NCI-H2227 (cell line): ENCODE measurements around the gene CGREF1.
A peak's percentile ranks its signal among the peaks of the same experiment; 100 is the strongest.

Experiments used
- DNase-seq: peaks from one replicate; lab custom pipeline; 2025; ENCODE audit not compliant: unreplicated experiment; lab: John Stamatoyannopoulos, UW

Gene CGREF1

GRCh38 chr2:27118525-27119329 is at the start of gene CGREF1:
Gene CGREF1 (minus strand): TSS chr2:27119128. CDS start chr2:27104366, 14,762 bp downstream.
- DNase-seq, result peak; percentile 63

- DNase-seq, result no peak
Observed at GRCh38 chr2:27164960-27165763, 46.2 kb upstream of the CGREF1 start.

GRCh38 chr2:27162151-27163121 is 43.5 kb upstream of the CGREF1 start:
- DNase-seq, result no peak

- DNase-seq, result no peak
Observed at GRCh38 chr2:27160191-27160590, 41.3 kb upstream of the CGREF1 start.

GRCh38 chr2:27159271-27159670 is 40.3 kb upstream of the CGREF1 start:
- no peak for DNase-seq

- DNase-seq, result no peak
Observed at GRCh38 chr2:27158468-27158867, 39.5 kb upstream of the CGREF1 start.

- no peak for DNase-seq
Observed at GRCh38 chr2:27155069-27155520, 36.2 kb upstream of the CGREF1 start.

GRCh38 chr2:27154488-27154887 is 35.6 kb upstream of the CGREF1 start:
- no peak for DNase-seq

GRCh38 chr2:27152796-27153464 is 34.0 kb upstream of the CGREF1 start:
- DNase-seq, result no peak

GRCh38 chr2:27152102-27152795 is 33.3 kb upstream of the CGREF1 start:
- no peak for DNase-seq

GRCh38 chr2:27150639-27151230 is 31.8 kb upstream of the CGREF1 start:
- no peak for DNase-seq

- DNase-seq, result no peak
Observed at GRCh38 chr2:27149570-27150405, 30.9 kb upstream of the CGREF1 start.

- no peak for DNase-seq
Observed at GRCh38 chr2:27148801-27149439, 30.0 kb upstream of the CGREF1 start, which contains the start of gene TCF23. Gene TCF23 (plus strand): TSS chr2:27149004. CDS start chr2:27149134, 130 bp downstream.

- DNase-seq, result no peak
Observed at GRCh38 chr2:27147935-27148334, 29.0 kb upstream of the CGREF1 start.

- no peak for DNase-seq
Observed at GRCh38 chr2:27145682-27146081, 26.8 kb upstream of the CGREF1 start.

- DNase-seq, result no peak
Observed at GRCh38 chr2:27143285-27143684, 24.4 kb upstream of the CGREF1 start.

- DNase-seq, result no peak
Observed at GRCh38 chr2:27139310-27139709, 20.4 kb upstream of the CGREF1 start, which contains the start of gene PRR30. Gene PRR30 (minus strand): TSS chr2:27139410. CDS start chr2:27138329, 1,081 bp downstream.

- DNase-seq, result no peak
Observed at GRCh38 chr2:27138111-27138510, 19.2 kb upstream of the CGREF1 start.
